WTC11 (cell line): ENCODE results near the gene TTC36. TPM values are rescaled to one million over a fixed set of nuclear protein-coding genes. Genes with fewer than 3 reads are reported as not detected.

Experiments used
- ATAC-seq: fragments of 200-7000 bp; cut with Tn5 transposase; 2 replicates; pipeline ENCODE4 v1.10.0; 2021; ENCODE audit warnings: mild to moderate bottlenecking, moderate library complexity
- CTCF ChIA-PET: fragments of 300-600 bp; sonication (Branson Sonifier 250); formaldehyde crosslinking; loops from one replicate; lab custom pipeline; 2021; ENCODE audit warnings: antibody characterized with exemption; lab: Charles Lee
- POLR2A ChIA-PET: fragments of 350-600 bp; sonication (Branson Sonifier 250); formaldehyde crosslinking; loops from one replicate; lab custom pipeline; 2021; ENCODE audit warnings: antibody characterized with exemption; lab: Charles Lee
- DNase-seq: peaks from one replicate; pipeline ENCODE4 v3.0.0; 2021; ENCODE audit warnings: low spot score
- H3K27ac Mint-ChIP-seq: 2 replicates; pipeline ENCODE4 v1.8.0; 2021; ENCODE audit warnings: mixed read lengths
- H3K27me3 Mint-ChIP-seq: 2 replicates; pipeline ENCODE4 v1.8.0; 2021; ENCODE audit warnings: low read depth, mild to moderate bottlenecking, moderate library complexity, mixed read lengths
- H3K36me3 Mint-ChIP-seq: 2 replicates; pipeline ENCODE4 v1.8.0; 2021; ENCODE audit warnings: mixed read lengths
- H3K4me1 Mint-ChIP-seq: 2 replicates; pipeline ENCODE4 v1.8.0; 2022; ENCODE audit warnings: mixed read lengths
- H3K4me3 Mint-ChIP-seq: 2 replicates; pipeline ENCODE4 v1.8.0; 2021; ENCODE audit warnings: mild to moderate bottlenecking, moderate library complexity, mixed read lengths
- H3K9me3 Mint-ChIP-seq: 2 replicates; pipeline ENCODE4 v1.8.0; 2021; ENCODE audit warnings: mixed read lengths
- AFF4 ChIP-seq: sonication (generic); formaldehyde crosslinking; IDR thresholded peaks from 2 replicates; pipeline ENCODE4 v1.8.1; 2023; ENCODE audit warnings: mild to moderate bottlenecking, missing genetic modification reagents, borderline replicate concordance
- ATF1 ChIP-seq: sonication (generic); formaldehyde crosslinking; IDR thresholded peaks from 2 replicates; pipeline ENCODE4 v1.8.1; 2023; ENCODE audit warnings: mild to moderate bottlenecking, moderate library complexity, missing genetic modification reagents
- ATF6 ChIP-seq: sonication (generic); formaldehyde crosslinking; IDR thresholded peaks from 2 replicates; pipeline ENCODE4 v1.8.1; 2023; ENCODE audit warnings: mild to moderate bottlenecking, missing genetic modification reagents
- CBFB ChIP-seq: sonication (generic); formaldehyde crosslinking; IDR thresholded peaks from 2 replicates; pipeline ENCODE4 v1.8.1; 2022; ENCODE audit warnings: mild to moderate bottlenecking, low read depth, missing genetic modification reagents
- CTCF ChIP-seq: fragments of 200-600 bp; IDR thresholded peaks from 2 replicates; pipeline ENCODE4 v1.8.0; 2022; ENCODE audit warnings: antibody characterized with exemption
- FOXP1 ChIP-seq: sonication (generic); formaldehyde crosslinking; IDR thresholded peaks from 2 replicates; pipeline ENCODE4 v1.8.0; 2022; ENCODE audit warnings: missing genetic modification reagents, mild to moderate bottlenecking, moderate library complexity, borderline replicate concordance
- NFATC4 ChIP-seq: fragments of 250-450 bp; sonication (Bioruptor Pico); IDR thresholded peaks from 2 replicates; pipeline ENCODE4 v1.9.0; 2021; ENCODE audit warnings: mild to moderate bottlenecking
- NFYB ChIP-seq: sonication (generic); formaldehyde crosslinking; conservative IDR thresholded peaks from 2 replicates; pipeline ENCODE4 v1.8.0; 2022; ENCODE audit warnings: low read depth, missing genetic modification reagents
- NR1H2 ChIP-seq: sonication (generic); formaldehyde crosslinking; IDR thresholded peaks from 2 replicates; pipeline ENCODE4 v1.9.0; 2021; ENCODE audit warnings: mild to moderate bottlenecking, moderate library complexity, missing genetic modification reagents
- NR2C2 ChIP-seq: sonication (generic); formaldehyde crosslinking; IDR thresholded peaks from 2 replicates; pipeline ENCODE4 v1.8.0; 2022; ENCODE audit warnings: mild to moderate bottlenecking, missing genetic modification reagents
- PRRX2 ChIP-seq: fragments of 250-450 bp; sonication (Bioruptor Pico); IDR thresholded peaks from 2 replicates; pipeline ENCODE4 v1.8.0; 2021; ENCODE audit warnings: mild to moderate bottlenecking
- RELA ChIP-seq: sonication (generic); formaldehyde crosslinking; IDR thresholded peaks from 2 replicates; pipeline ENCODE4 v1.8.1; 2022; ENCODE audit warnings: missing genetic modification reagents, mild to moderate bottlenecking, borderline replicate concordance
- SMAD3 ChIP-seq: sonication (generic); formaldehyde crosslinking; IDR thresholded peaks from 2 replicates; pipeline ENCODE4 v1.8.0; 2022; ENCODE audit warnings: missing genetic modification reagents, mild to moderate bottlenecking, borderline replicate concordance
- TEAD1 ChIP-seq: sonication (generic); formaldehyde crosslinking; IDR thresholded peaks from 2 replicates; pipeline ENCODE4 v1.8.0; 2022; ENCODE audit warnings: mild to moderate bottlenecking, missing genetic modification reagents
- ZBTB21 ChIP-seq: sonication (generic); formaldehyde crosslinking; IDR thresholded peaks from 2 replicates; pipeline ENCODE4 v1.8.1; 2023; ENCODE audit warnings: mild to moderate bottlenecking, missing genetic modification reagents, borderline replicate concordance
- ZNF121 ChIP-seq: sonication (generic); formaldehyde crosslinking; IDR thresholded peaks from 2 replicates; pipeline ENCODE4 v1.8.0; 2023; ENCODE audit warnings: missing genetic modification reagents
- ZNF219 ChIP-seq: sonication (generic); formaldehyde crosslinking; IDR thresholded peaks from 2 replicates; pipeline ENCODE4 v1.8.0; 2023; ENCODE audit warnings: missing genetic modification reagents, mild to moderate bottlenecking, borderline replicate concordance
- ZNF232 ChIP-seq: sonication (generic); formaldehyde crosslinking; IDR thresholded peaks from 2 replicates; pipeline ENCODE4 v1.8.0; 2022; ENCODE audit warnings: mild to moderate bottlenecking, missing genetic modification reagents
- ZNF317 ChIP-seq: sonication (generic); formaldehyde crosslinking; IDR thresholded peaks from 2 replicates; pipeline ENCODE4 v1.8.1; 2023; ENCODE audit warnings: low read depth, mild to moderate bottlenecking, moderate library complexity, missing genetic modification reagents, borderline replicate concordance
- ZNF425 ChIP-seq: fragments of 250-450 bp; sonication (Bioruptor Pico); conservative IDR thresholded peaks from 2 replicates; pipeline ENCODE4 v1.9.0; 2021; ENCODE audit warnings: mild to moderate bottlenecking
- ZNF532 ChIP-seq: fragments of 250-450 bp; sonication (Bioruptor Pico); IDR thresholded peaks from 2 replicates; pipeline ENCODE4 v1.9.0; 2021; ENCODE audit warnings: mild to moderate bottlenecking, borderline replicate concordance
- total RNA-seq: library from RNA; stranded (reverse); gene quantifications from 3 replicates; pipeline ENCODE4 v1.2.3, GENCODE V29; 2021
- TF ChIP-seq, protein P1 (sequence below): sonication (generic); formaldehyde crosslinking; IDR thresholded peaks from 2 replicates; pipeline ENCODE4 v1.8.1; 2023; ENCODE audit warnings: mild to moderate bottlenecking, missing genetic modification reagents

Gene TTC36
- total RNA-seq, 1 experiment from 2014 or later = 0.70 TPM

DNA sequence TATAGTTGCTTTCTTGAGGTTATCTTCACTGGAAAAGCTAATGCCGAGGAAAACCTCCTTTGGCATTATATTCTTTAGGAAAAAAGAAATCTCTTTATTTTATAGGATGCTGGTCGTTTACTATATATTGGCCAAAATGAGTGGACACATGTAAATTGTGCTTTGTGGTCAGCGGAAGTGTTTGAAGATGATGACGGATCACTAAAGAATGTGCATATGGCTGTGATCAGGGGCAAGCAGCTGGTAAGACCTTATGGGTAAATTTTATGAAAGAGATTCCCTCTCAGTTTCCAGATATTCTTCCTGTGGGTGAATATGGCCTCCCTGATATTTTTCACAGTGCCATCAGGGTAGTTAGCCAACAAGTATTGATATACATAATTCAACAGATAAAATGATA lies 29.4 kb upstream of the TTC36 start:
- CTCF ChIA-PET = no interaction called here
- Mint-ChIP-seq H3K9me3 (no peaks in the 10 kb centered on the region), H3K27me3 (no peaks in the 10 kb centered on the region), H3K4me1 (no peaks in the 10 kb centered on the region), H3K36me3 (peaks cover 79% of the 10 kb centered on the region), H3K4me3 (no peak overlapping the region), H3K27ac (no peak overlapping the region)
- POLR2A ChIA-PET = no interaction called here
- TF ChIP-seq AFF4 = no peak
- no peak for TF ChIP-seq ZNF232 (CRISPR knock-in tag)
- TF ChIP-seq ATF6 (CRISPR knock-in tag) = no peak
- no peak for TF ChIP-seq TEAD1 (CRISPR knock-in tag)
- no peak for TF ChIP-seq ZBTB21
- TF ChIP-seq, protein P1, sequence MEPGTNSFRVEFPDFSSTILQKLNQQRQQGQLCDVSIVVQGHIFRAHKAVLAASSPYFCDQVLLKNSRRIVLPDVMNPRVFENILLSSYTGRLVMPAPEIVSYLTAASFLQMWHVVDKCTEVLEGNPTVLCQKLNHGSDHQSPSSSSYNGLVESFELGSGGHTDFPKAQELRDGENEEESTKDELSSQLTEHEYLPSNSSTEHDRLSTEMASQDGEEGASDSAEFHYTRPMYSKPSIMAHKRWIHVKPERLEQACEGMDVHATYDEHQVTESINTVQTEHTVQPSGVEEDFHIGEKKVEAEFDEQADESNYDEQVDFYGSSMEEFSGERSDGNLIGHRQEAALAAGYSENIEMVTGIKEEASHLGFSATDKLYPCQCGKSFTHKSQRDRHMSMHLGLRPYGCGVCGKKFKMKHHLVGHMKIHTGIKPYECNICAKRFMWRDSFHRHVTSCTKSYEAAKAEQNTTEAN (CRISPR knock-in tag) = no peak
- DNase-seq = no peak
- no peak for ATAC-seq

DNA sequence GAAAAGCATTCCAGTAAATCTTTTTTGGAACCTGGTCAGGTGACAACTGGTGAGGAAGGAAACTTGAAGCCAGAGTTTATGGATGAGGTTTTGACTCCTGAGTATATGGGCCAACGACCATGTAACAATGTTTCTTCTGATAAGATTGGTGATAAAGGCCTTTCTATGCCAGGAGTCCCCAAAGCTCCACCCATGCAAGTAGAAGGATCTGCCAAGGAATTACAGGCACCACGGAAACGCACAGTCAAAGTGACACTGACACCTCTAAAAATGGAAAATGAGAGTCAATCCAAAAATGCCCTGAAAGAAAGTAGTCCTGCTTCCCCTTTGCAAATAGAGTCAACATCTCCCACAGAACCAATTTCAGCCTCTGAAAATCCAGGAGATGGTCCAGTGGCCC lies 24.1 kb upstream of the TTC36 start:
- POLR2A ChIA-PET = no interaction called here
- TF ChIP-seq CBFB (CRISPR knock-in tag) (no peak), FOXP1 (no peak), RELA (no peak), NR2C2 (CRISPR knock-in tag) (no peak), ZNF317 (CRISPR knock-in tag) (no peak), NFYB (CRISPR knock-in tag) (no peak), ATF1 (CRISPR knock-in tag) (no peak), NR1H2 (no peak), SMAD3 (CRISPR knock-in tag) (no peak), NFATC4 (CRISPR knock-in tag) (no peak), ZNF532 (CRISPR knock-in tag) (no peak), ZNF219 (CRISPR knock-in tag) (no peak), PRRX2 (CRISPR knock-in tag) (no peak), ZNF425 (CRISPR knock-in tag) (no peak), ZNF121 (CRISPR knock-in tag) (no peak), CTCF (no peak)

More for the DNA sequence above, 24.1 kb upstream of the TTC36 start:
- ATAC-seq = no peak
- DNase-seq = no peak
- Mint-ChIP-seq H3K36me3 (peaks cover 88% of the 10 kb centered on the region), H3K27me3 (no peaks in the 10 kb centered on the region), H3K4me1 (no peaks in the 10 kb centered on the region), H3K9me3 (no peaks in the 10 kb centered on the region), H3K4me3 (no peak overlapping the region), H3K27ac (no peak overlapping the region)
- CTCF ChIA-PET = no interaction called here
